GM12875 (cell line): ENCODE measurements around the gene JAKMIP1.

ENCODE experiments used
- H3K4me3 ChIP-seq: one replicate; pipeline ENCODE4 v1.5.1; 2011; ENCODE audit warnings: low read depth, low read length, control low read depth
- CTCF ChIP-seq: IDR thresholded peaks from 2 replicates; pipeline ENCODE4 v1.5.1; 2011; ENCODE audit warnings: low read depth, mild to moderate bottlenecking, control low read depth, inconsistent platforms, low read length, moderate library complexity, borderline replicate concordance; ENCODE audit not compliant: insufficient read depth

The JAKMIP1 gene

GRCh38 chr4:6002926-6003325 lies 197.4 kb downstream of the JAKMIP1 start:
- no peak overlapping the region for H3K4me3 ChIP-seq
- TF ChIP-seq CTCF, result no peak

- TF ChIP-seq CTCF, result no peak
Measured at GRCh38 chr4:6002492-6002833, 197.9 kb downstream of the JAKMIP1 start.

GRCh38 chr4:6001680-6002491 lies 198.5 kb downstream of the JAKMIP1 start:
- H3K4me3 ChIP-seq, result no peak overlapping the region
- TF ChIP-seq CTCF, result no peak

More at GRCh38 chr4:6002492-6002833, 197.9 kb downstream of the JAKMIP1 start:
- no peak overlapping the region for H3K4me3 ChIP-seq

- no peak for TF ChIP-seq CTCF
- no peak overlapping the region for H3K4me3 ChIP-seq
Measured at GRCh38 chr4:5999830-6000365, 200.5 kb downstream of the JAKMIP1 start.

- no peak for TF ChIP-seq CTCF
- no peak overlapping the region for H3K4me3 ChIP-seq
Measured at GRCh38 chr4:5999356-5999755, 201.0 kb downstream of the JAKMIP1 start.

GRCh38 chr4:5998333-5998936 lies 201.9 kb downstream of the JAKMIP1 start:
- TF ChIP-seq CTCF, result peak; percentile 92
- no peak overlapping the region for H3K4me3 ChIP-seq

- TF ChIP-seq CTCF, result no peak
- no peak overlapping the region for H3K4me3 ChIP-seq
Measured at GRCh38 chr4:5996641-5997040, 203.7 kb downstream of the JAKMIP1 start.
